IMR-90 (cell line): ENCODE results near the gene HADHA. TPM values are rescaled to one million over a fixed set of nuclear protein-coding genes. Genes with fewer than 3 reads are reported as not detected.

ENCODE experiments used
- ATAC-seq: fragments of 200-7000 bp; cut with Tn5 transposase; 2 replicates; pipeline ENCODE4 v1.9.1; 2020; ENCODE audit warnings: low read depth, mild to moderate bottlenecking, moderate library complexity
- BruUV-seq: library from RNA; stranded (reverse); fragments of 400-500 nt; replicated peaks from 2 replicates; lab custom pipeline; 2021; lab: Mats Ljungman, UMichigan
- CTCF ChIA-PET: fragments of 300-600 bp; formaldehyde crosslinking; extraction: SDS; loops from one replicate; lab custom pipeline; 2021; ENCODE audit warnings: antibody characterized with exemption; lab: Yijun Ruan, JAX
- POLR2A ChIA-PET: fragments of 300-600 bp; sonication (Branson Sonifier 250); formaldehyde crosslinking; loops from one replicate; lab custom pipeline; 2022; ENCODE audit warnings: antibody characterized with exemption; ENCODE audit not compliant: unreplicated experiment; lab: Charles Lee
- DNase-seq: peaks from one replicate; pipeline ENCODE4 v3.0.0; 2013
- H2AFZ ChIP-seq: replicated peaks from 2 replicates; pipeline ENCODE3; 2013; ENCODE audit warnings: low read length, mild to moderate bottlenecking; ENCODE audit not compliant: poor library complexity
- H2AK5ac ChIP-seq: 2 replicates; pipeline ENCODE4 v1.6.1; 2013; ENCODE audit warnings: low read depth, low read length, inconsistent platforms
- H2AK9ac ChIP-seq: replicated peaks from 2 replicates; pipeline ENCODE3; 2013; ENCODE audit warnings: mild to moderate bottlenecking, low read depth, low read length, moderate library complexity; ENCODE audit not compliant: poor library complexity
- H2BK120ac ChIP-seq: 2 replicates; pipeline ENCODE4 v1.6.1; 2013; ENCODE audit warnings: low read depth, low read length, inconsistent platforms
- H2BK15ac ChIP-seq: 3 replicates; pipeline ENCODE4 v1.6.1; 2013; ENCODE audit warnings: low read depth, low read length, inconsistent platforms
- H2BK20ac ChIP-seq: 2 replicates; pipeline ENCODE4 v1.6.1; 2013; ENCODE audit warnings: low read depth, mild to moderate bottlenecking, inconsistent platforms, low read length, moderate library complexity
- H2BK5ac ChIP-seq: 2 replicates; pipeline ENCODE4 v1.6.1; 2013; ENCODE audit warnings: mild to moderate bottlenecking, low read depth, low read length, inconsistent platforms; ENCODE audit not compliant: poor library complexity, severe bottlenecking
- H3K14ac ChIP-seq: replicated peaks from 2 replicates; pipeline ENCODE4 v1.6.1; 2013; ENCODE audit warnings: low read depth, low read length, inconsistent platforms
- H3K18ac ChIP-seq: 2 replicates; pipeline ENCODE4 v1.6.1; 2013; ENCODE audit warnings: low read depth, low read length, control low read depth
- H3K23ac ChIP-seq: 2 replicates; pipeline ENCODE4 v1.6.1; 2013; ENCODE audit warnings: low read depth, low read length, inconsistent platforms
- H3K27ac ChIP-seq: 2 replicates; pipeline ENCODE4 v1.5.1; 2013; ENCODE audit warnings: mild to moderate bottlenecking, control low read depth, low read length; ENCODE audit not compliant: insufficient read depth
- H3K27me3 ChIP-seq: 2 replicates; pipeline ENCODE4 v1.6.1; 2013; ENCODE audit warnings: low read length; ENCODE audit not compliant: control insufficient read depth, insufficient read depth
- H3K36me3 ChIP-seq: 2 replicates; pipeline ENCODE4 v1.6.1; 2013; ENCODE audit warnings: low read length, mixed read lengths; ENCODE audit not compliant: control insufficient read depth, insufficient read depth
- H3K4ac ChIP-seq: 2 replicates; pipeline ENCODE4 v1.6.1; 2013; ENCODE audit warnings: low read depth, low read length, inconsistent platforms
- H3K4me1 ChIP-seq: 2 replicates; pipeline ENCODE4 v1.6.1; 2013; ENCODE audit warnings: low read length, mixed read lengths; ENCODE audit not compliant: control insufficient read depth, insufficient read depth
- H3K4me2 ChIP-seq: 2 replicates; pipeline ENCODE4 v1.6.1; 2013; ENCODE audit warnings: low read depth, mild to moderate bottlenecking, control low read depth, low read length, moderate library complexity
- H3K4me3 ChIP-seq: 2 replicates; pipeline ENCODE4 v1.5.1; 2013; ENCODE audit warnings: low read depth, mild to moderate bottlenecking, control low read depth, low read length, moderate library complexity; ENCODE audit not compliant: insufficient read depth
- H3K56ac ChIP-seq: 2 replicates; pipeline ENCODE4 v1.6.1; 2013; ENCODE audit warnings: low read length, inconsistent platforms; ENCODE audit not compliant: insufficient read depth; ENCODE audit errors: extremely low read depth
- H3K79me1 ChIP-seq, 2 experiments: 2 replicates each; pipeline ENCODE4 v1.6.1; 2013; ENCODE audit warnings: low read length in 2 of 2, inconsistent platforms in 1 of 2, low read depth in 1 of 2
- H3K9ac ChIP-seq: 2 replicates; pipeline ENCODE4 v1.6.1; 2013; ENCODE audit warnings: low read depth, low read length, control low read depth
- H3K9me1 ChIP-seq: 2 replicates; pipeline ENCODE4 v1.6.1; 2013; ENCODE audit warnings: low read length, inconsistent platforms; ENCODE audit not compliant: insufficient read depth
- H3K9me3 ChIP-seq: 2 replicates; pipeline ENCODE4 v1.6.1; 2013; ENCODE audit warnings: low read length; ENCODE audit not compliant: control insufficient read depth, insufficient read depth
- H4K20me1 ChIP-seq: 2 replicates; pipeline ENCODE4 v1.6.1; 2013; ENCODE audit warnings: low read length, inconsistent platforms; ENCODE audit not compliant: insufficient read depth
- H4K5ac ChIP-seq: 2 replicates; pipeline ENCODE4 v1.6.1; 2013; ENCODE audit warnings: mild to moderate bottlenecking, low read depth, low read length, control low read depth
- H4K8ac ChIP-seq, 2 experiments: 2 replicates each; pipeline ENCODE4 v1.6.1; 2013; ENCODE audit warnings: low read depth in 2 of 2, low read length in 2 of 2, control low read depth in 1 of 2, inconsistent platforms in 1 of 2
- H4K91ac ChIP-seq: 2 replicates; pipeline ENCODE4 v1.6.1; 2013; ENCODE audit warnings: low read depth, low read length, inconsistent platforms; ENCODE audit not compliant: insufficient read depth
- BHLHE40 ChIP-seq: fragments of 150-350 bp; IDR thresholded peaks from 2 replicates; pipeline ENCODE4 v1.6.1; 2016; ENCODE audit warnings: mild to moderate bottlenecking, low read depth, low read length
- CEBPB ChIP-seq: IDR thresholded peaks from 2 replicates; pipeline ENCODE4 v1.6.1; 2012; ENCODE audit warnings: low read depth, low read length, improper control_type of control experiment
- CHD1 ChIP-seq: IDR thresholded peaks from 2 replicates; pipeline ENCODE4 v1.6.1; 2012; ENCODE audit warnings: low read depth, low read length, improper control_type of control experiment
- FOS ChIP-seq: fragments of 150-350 bp; IDR thresholded peaks from 2 replicates; pipeline ENCODE4 v1.6.1; 2016; ENCODE audit warnings: low read depth, low read length
- MAFK ChIP-seq: IDR thresholded peaks from 2 replicates; pipeline ENCODE4 v1.6.1; 2012; ENCODE audit warnings: low read depth, low read length, improper control_type of control experiment
- MAZ ChIP-seq: IDR thresholded peaks from 2 replicates; pipeline ENCODE4 v1.6.1; 2012; ENCODE audit warnings: low read depth, mild to moderate bottlenecking, low read length, improper control_type of control experiment, moderate library complexity, borderline replicate concordance
- MXI1 ChIP-seq: IDR thresholded peaks from 2 replicates; pipeline ENCODE4 v1.6.1; 2012; ENCODE audit warnings: low read depth, mild to moderate bottlenecking, low read length, moderate library complexity, borderline replicate concordance
- NFE2L2 ChIP-seq: fragments of 150-350 bp; IDR thresholded peaks from 2 replicates; pipeline ENCODE4 v1.6.1; 2016; ENCODE audit warnings: low read depth, mild to moderate bottlenecking, low read length
- POLR2A ChIP-seq: IDR thresholded peaks from 2 replicates; pipeline ENCODE4 v1.6.1; 2012; ENCODE audit warnings: mild to moderate bottlenecking, low read depth, low read length
- RAD21 ChIP-seq: IDR thresholded peaks from 2 replicates; pipeline ENCODE4 v1.6.1; 2012; ENCODE audit warnings: low read length, improper control_type of control experiment
- RCOR1 ChIP-seq: IDR thresholded peaks from 2 replicates; pipeline ENCODE4 v1.6.1; 2012; ENCODE audit warnings: mild to moderate bottlenecking, low read length, improper control_type of control experiment; ENCODE audit not compliant: insufficient replicate concordance
- RFX5 ChIP-seq: IDR thresholded peaks from 2 replicates; pipeline ENCODE4 v1.8.0; 2012; ENCODE audit warnings: low read depth, mild to moderate bottlenecking, low read length, moderate library complexity
- SMC3 ChIP-seq: fragments of 150-350 bp; IDR thresholded peaks from 2 replicates; pipeline ENCODE4 v1.6.1; 2016; ENCODE audit warnings: low read depth, mild to moderate bottlenecking, antibody characterized with exemption, low read length, moderate library complexity
- WGBS, 2 experiments: methylation state at CpG; one replicate each; pipeline versions ENCODE4 v1.1.5 to v1.1.7; 2013; ENCODE audit warnings: missing lambda C conversion rate in 2 of 2; ENCODE audit not compliant: insufficient read length in 1 of 2; ENCODE audit errors: extremely low coverage in 2 of 2; 5-methylcytosine and 5-hydroxymethylcytosine counted together
- dilution Hi-C: fragments of 300-500 bp; cut with HindIII; formaldehyde crosslinking; loops from one replicate; pipeline ENCODE4 v1.14.3; 2018; ENCODE audit warnings: low sequenced_read_pairs; ENCODE audit not compliant: unreplicated experiment
- in situ Hi-C: fragments of 300-500 bp; cut with MboI; formaldehyde crosslinking; loops from 3 replicates; pipeline ENCODE4 v1.14.3; 2019; ENCODE audit warnings: low sequenced_read_pairs, inconsistent platforms, mixed read lengths
- intact Hi-C: fragments of 100-400 bp; cut with micrococcal nuclease; formaldehyde crosslinking; loops from 2 replicates; pipeline ENCODE4 v1.10.0; 2022
- polyA plus RNA-seq, 3 experiments: library from polyadenylated mRNA; depleted of rRNA; stranded (reverse); fragments of >200 nt; gene quantifications; 2 replicates each; pipeline ENCODE4 v1.2.3, GENCODE V29; 2012; ENCODE audit warnings: low replicate concordance in 1 of 3
- total RNA-seq: library from RNA; depleted of rRNA; stranded (reverse); fragments of >200 nt; gene quantifications from 2 replicates; pipeline ENCODE4 v1.2.3, GENCODE V29; 2012
- TF ChIP-seq, protein P1 (sequence below): fragments of 150-350 bp; IDR thresholded peaks from 2 replicates; pipeline ENCODE4 v1.6.1; 2016; ENCODE audit warnings: low read depth, mild to moderate bottlenecking, low read length, moderate library complexity, borderline replicate concordance
- TF ChIP-seq, protein P2 (sequence below): fragments of 150-350 bp; IDR thresholded peaks from 2 replicates; pipeline ENCODE4 v1.6.1; 2017; ENCODE audit warnings: mild to moderate bottlenecking, antibody characterized with exemption, low read length, low read depth

Gene HADHA
- total and polyA plus RNA-seq, 2 of the 4 experiments (the other 2 are of a cell fraction): 52.7 to 111 TPM

DNA sequence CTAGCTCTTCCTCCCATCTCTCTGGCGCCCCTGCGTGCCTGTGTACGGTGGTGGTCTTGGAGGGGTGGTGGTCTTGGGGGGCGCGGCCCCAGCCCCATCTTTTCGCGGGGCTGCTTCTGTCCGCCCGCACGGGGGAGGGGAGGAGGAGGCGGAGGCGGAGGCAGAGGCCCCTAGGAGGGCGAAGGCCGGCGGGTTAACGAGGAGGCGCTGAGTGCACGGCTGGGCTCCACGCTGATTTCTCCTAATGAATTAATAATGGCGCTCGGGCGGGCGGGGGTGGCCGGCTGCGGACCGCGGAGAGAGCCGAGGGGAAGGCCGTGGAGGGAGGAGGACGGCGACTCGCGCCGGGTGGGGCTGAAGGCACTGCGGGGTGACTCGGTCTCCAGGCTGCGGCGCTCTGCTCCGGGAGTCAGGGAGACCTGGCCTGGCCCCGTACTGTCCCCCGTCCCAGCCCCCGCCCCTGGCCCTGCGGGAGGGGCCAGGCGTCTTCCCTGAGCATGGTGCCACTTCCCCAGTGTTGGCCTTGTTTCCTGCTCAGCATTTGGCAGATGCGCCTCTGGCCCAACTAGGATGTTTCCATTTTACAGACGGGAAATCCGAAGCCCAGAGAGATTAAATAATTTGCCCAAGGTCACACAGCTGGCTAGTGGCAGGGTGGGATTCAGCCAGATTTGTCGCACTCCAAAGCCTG lies 65.5 kb downstream of the HADHA start:
- ChIA-PET CTCF (no interaction called here), POLR2A (no interaction called here)
- in situ Hi-C loops: no loop called here
- no peak overlapping the region; the same call in 2 of the 3 replicates for H2BK15ac ChIP-seq
- ATAC-seq (peak; percentile 87), DNase-seq (no peak)
- no TSS peak for BruUV-seq
- dilution Hi-C loops: no loop called here
- H3K56ac ChIP-seq: no peak overlapping the region
- peak overlapping the region; percentile 44 for H3K9ac ChIP-seq
- WGBS, 2 experiments: 7% methylated on average over 12 of the region's 48 CpGs; no CpG with 5 or more reads in 1 of the 2 experiments
- H2BK5ac ChIP-seq: no peak overlapping the region
- H4K91ac ChIP-seq: no peak overlapping the region
- H4K5ac ChIP-seq: peak overlapping the region; percentile 61; the same call in 1 of the 2 replicates
- H2BK20ac ChIP-seq: no peak overlapping the region
- H2AFZ ChIP-seq: peak overlapping the region; percentile 90
- no peak overlapping the region; the same call in 1 of the 2 replicates for H3K27ac ChIP-seq
- no peaks in the 10 kb centered on the region for H3K4me1 ChIP-seq
- peak overlapping the region; percentile 51 for H3K4me3 ChIP-seq
- no peak overlapping the region; the same call in 1 of the 2 replicates for H3K18ac ChIP-seq
- H3K9me1 ChIP-seq: no peaks in the 10 kb centered on the region
- H4K8ac ChIP-seq: peak overlapping the region; percentile 40 to 64; a peak in 2 of 4 replicates
- H3K36me3 ChIP-seq: no peaks in the 10 kb centered on the region
- no peak overlapping the region for H3K14ac ChIP-seq
- no peaks in the 10 kb centered on the region for H3K9me3 ChIP-seq
- H2AK5ac ChIP-seq: no peak overlapping the region
- no peak overlapping the region for H2BK120ac ChIP-seq
- peak overlapping the region; percentile 35; the same call in 1 of the 2 replicates for H3K4ac ChIP-seq
- no peaks in the 10 kb centered on the region for H4K20me1 ChIP-seq
- H2AK9ac ChIP-seq: peak overlapping the region; percentile 73
- intact Hi-C loops: no loop called here
- no peaks in the 10 kb centered on the region for H3K79me1 ChIP-seq
- H3K4me2 ChIP-seq: peak overlapping the region; percentile 91
- H3K27me3 ChIP-seq: peaks cover 26% of the 10 kb centered on the region
- peak overlapping the region; percentile 56; the same call in 1 of the 2 replicates for H3K23ac ChIP-seq
- TF ChIP-seq RAD21 (no peak), MAFK (no peak), CEBPB (no peak), MAZ (no peak), NFE2L2 (no peak), SMC3 (no peak), BHLHE40 (no peak), POLR2A (no peak), RFX5 (no peak), CHD1 (no peak), RCOR1 (no peak), MXI1 (no peak), FOS (no peak)
- TF ChIP-seq, protein P1, sequence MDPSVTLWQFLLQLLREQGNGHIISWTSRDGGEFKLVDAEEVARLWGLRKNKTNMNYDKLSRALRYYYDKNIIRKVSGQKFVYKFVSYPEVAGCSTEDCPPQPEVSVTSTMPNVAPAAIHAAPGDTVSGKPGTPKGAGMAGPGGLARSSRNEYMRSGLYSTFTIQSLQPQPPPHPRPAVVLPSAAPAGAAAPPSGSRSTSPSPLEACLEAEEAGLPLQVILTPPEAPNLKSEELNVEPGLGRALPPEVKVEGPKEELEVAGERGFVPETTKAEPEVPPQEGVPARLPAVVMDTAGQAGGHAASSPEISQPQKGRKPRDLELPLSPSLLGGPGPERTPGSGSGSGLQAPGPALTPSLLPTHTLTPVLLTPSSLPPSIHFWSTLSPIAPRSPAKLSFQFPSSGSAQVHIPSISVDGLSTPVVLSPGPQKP: no peak
- TF ChIP-seq, protein P2, sequence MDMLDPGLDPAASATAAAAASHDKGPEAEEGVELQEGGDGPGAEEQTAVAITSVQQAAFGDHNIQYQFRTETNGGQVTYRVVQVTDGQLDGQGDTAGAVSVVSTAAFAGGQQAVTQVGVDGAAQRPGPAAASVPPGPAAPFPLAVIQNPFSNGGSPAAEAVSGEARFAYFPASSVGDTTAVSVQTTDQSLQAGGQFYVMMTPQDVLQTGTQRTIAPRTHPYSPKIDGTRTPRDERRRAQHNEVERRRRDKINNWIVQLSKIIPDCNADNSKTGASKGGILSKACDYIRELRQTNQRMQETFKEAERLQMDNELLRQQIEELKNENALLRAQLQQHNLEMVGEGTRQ: no peak
